ENCODE measurements around the gene UBR2.

UBR2 gene

GRCh38 chr6:42522942-42523814 is 40.7 kb upstream of the UBR2 start:
- no peaks in the 10 kb centered on the region for H3K4me1 ChIP-seq
- no peak overlapping the region for H3K27ac ChIP-seq
- intact Hi-C loops (cut with DNase I; ENCODE audit: low total_unique reads), result no loop called here
- no peaks in the 10 kb centered on the region for H3K36me3 ChIP-seq
- peaks cover 0 to 9% (median 6%) of the 10 kb centered on the region in 3 donors for H3K9me3 ChIP-seq
- DNase-seq, result no peak
- H3K4me3 ChIP-seq, result no peak overlapping the region
- no peaks in the 10 kb centered on the region for H3K27me3 ChIP-seq
- TF ChIP-seq, protein P1, sequence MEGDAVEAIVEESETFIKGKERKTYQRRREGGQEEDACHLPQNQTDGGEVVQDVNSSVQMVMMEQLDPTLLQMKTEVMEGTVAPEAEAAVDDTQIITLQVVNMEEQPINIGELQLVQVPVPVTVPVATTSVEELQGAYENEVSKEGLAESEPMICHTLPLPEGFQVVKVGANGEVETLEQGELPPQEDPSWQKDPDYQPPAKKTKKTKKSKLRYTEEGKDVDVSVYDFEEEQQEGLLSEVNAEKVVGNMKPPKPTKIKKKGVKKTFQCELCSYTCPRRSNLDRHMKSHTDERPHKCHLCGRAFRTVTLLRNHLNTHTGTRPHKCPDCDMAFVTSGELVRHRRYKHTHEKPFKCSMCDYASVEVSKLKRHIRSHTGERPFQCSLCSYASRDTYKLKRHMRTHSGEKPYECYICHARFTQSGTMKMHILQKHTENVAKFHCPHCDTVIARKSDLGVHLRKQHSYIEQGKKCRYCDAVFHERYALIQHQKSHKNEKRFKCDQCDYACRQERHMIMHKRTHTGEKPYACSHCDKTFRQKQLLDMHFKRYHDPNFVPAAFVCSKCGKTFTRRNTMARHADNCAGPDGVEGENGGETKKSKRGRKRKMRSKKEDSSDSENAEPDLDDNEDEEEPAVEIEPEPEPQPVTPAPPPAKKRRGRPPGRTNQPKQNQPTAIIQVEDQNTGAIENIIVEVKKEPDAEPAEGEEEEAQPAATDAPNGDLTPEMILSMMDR (IDR thresholded peaks at IDR 0.05), result no peak

DNA sequence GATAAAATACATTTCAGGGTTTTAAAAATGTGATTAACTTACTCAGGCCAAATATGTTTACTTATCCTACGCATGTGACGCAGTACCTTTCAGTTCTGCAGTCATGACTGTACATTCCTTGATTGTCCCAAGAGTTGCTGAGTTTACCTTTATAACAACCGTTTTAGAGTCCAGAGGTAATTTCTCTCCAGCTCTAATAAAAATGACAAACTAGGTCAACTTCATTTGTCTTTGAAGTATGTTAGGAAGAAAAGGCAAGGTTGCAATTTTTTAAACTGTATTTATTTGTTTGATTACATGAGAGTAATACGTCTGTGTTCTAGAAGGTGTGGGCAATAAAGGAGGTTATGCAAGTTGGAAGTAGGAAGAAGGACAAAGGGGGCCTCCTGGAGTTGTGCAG is 38.6 kb upstream of the UBR2 start:
- TF ChIP-seq, protein P1 (IDR thresholded peaks at IDR 0.05), result no peak
- no peak overlapping the region for H3K27ac ChIP-seq
- no peak overlapping the region for H3K4me3 ChIP-seq
- intact Hi-C loops (cut with DNase I; ENCODE audit: low total_unique reads), result no loop called here
- H3K36me3 ChIP-seq, result no peaks in the 10 kb centered on the region
- H3K4me1 ChIP-seq, result no peaks in the 10 kb centered on the region
- DNase-seq, result no peak
- peaks cover 0 to 2% (median under 1%) of the 10 kb centered on the region in 3 donors for H3K9me3 ChIP-seq
- H3K27me3 ChIP-seq, result no peaks in the 10 kb centered on the region

DNA sequence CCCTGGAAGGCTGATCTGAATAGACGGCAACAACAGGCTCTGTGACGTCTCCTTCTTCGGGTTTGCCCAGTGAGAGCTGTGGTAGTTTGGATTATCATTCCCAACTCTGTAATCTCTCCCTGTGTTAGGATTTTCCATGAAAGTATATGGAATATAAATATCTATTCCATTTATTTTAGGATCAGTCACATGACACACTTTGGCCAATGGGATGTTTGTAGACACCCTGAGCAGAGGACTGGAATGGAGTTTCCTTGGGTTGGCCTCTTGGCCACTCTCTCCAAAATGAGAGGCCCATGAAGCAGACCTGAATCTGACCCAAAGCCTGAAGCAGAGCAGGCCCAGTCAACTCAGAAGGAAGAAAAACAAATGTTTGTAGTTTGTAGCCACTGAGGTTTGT is 37.2 kb upstream of the UBR2 start:
- TF ChIP-seq, protein P1 (IDR thresholded peaks at IDR 0.05), result no peak
- intact Hi-C loops (cut with DNase I; ENCODE audit: low total_unique reads), result no loop called here
- H3K9me3 ChIP-seq, result no peaks in the 10 kb centered on the region
- no peaks in the 10 kb centered on the region for H3K36me3 ChIP-seq
- DNase-seq, result no peak
- no peak overlapping the region for H3K27ac ChIP-seq
- no peaks in the 10 kb centered on the region for H3K27me3 ChIP-seq
- no peak overlapping the region for H3K4me3 ChIP-seq
- no peaks in the 10 kb centered on the region for H3K4me1 ChIP-seq

GRCh38 chr6:42527204-42527603 is 36.6 kb upstream of the UBR2 start:
- Histone ChIP-seq H3K9me3 (no peaks in the 10 kb centered on the region), H3K27me3 (no peaks in the 10 kb centered on the region), H3K4me3 (no peak overlapping the region), H3K4me1 (no peaks in the 10 kb centered on the region), H3K27ac (no peak overlapping the region), H3K36me3 (no peaks in the 10 kb centered on the region)
- DNase-seq, result no peak
- TF ChIP-seq, protein P1 (IDR thresholded peaks at IDR 0.05), result no peak
- intact Hi-C loops (cut with DNase I; ENCODE audit: low total_unique reads), result no loop called here

GRCh38 chr6:42530296-42530695 is 33.5 kb upstream of the UBR2 start:
- Histone ChIP-seq H3K4me3 (no peak overlapping the region), H3K27me3 (peaks cover 0 to 2% of the 10 kb centered on the region in 2 donors), H3K9me3 (no peaks in the 10 kb centered on the region), H3K36me3 (no peaks in the 10 kb centered on the region), H3K4me1 (no peaks in the 10 kb centered on the region), H3K27ac (no peak overlapping the region)
- intact Hi-C loops (cut with DNase I; ENCODE audit: low total_unique reads), result loop anchor here (5.0 to 10.0 kb wide), 3 partner anchors 85 to 313 kb away; partner anchors contain the start of gene MRPS10
- DNase-seq, result no peak
- TF ChIP-seq, protein P1 (IDR thresholded peaks at IDR 0.05), result no peak
